Activated T-cell treated with anti-CD3 and anti-CD28 coated beads, Interleukin-2, amount 50 U/mL, for 4 hours (primary cell): ENCODE measurements around the gene UCHL3. TPM values are rescaled to one million over a fixed set of nuclear protein-coding genes. Genes with fewer than 3 reads are reported as not detected.

Source experiments
- ATAC-seq, 2 donors: fragments of 200-7000 bp; cut with Tn5 transposase; one replicate each; pipeline ENCODE4 v1.10.0; 2021
- DNase-seq: peaks from one replicate; pipeline ENCODE4 v3.0.0-alpha.2; 2020
- H3K27me3 Mint-ChIP-seq: one replicate; pipeline ENCODE4 v1.8.0; 2021; ENCODE audit warnings: low read depth, mixed read lengths
- H3K36me3 Mint-ChIP-seq: one replicate; pipeline ENCODE4 v1.8.0; 2022; ENCODE audit warnings: mixed read lengths; ENCODE audit not compliant: insufficient read depth
- H3K4me1 Mint-ChIP-seq: one replicate; pipeline ENCODE4 v1.8.0; 2021; ENCODE audit warnings: low read depth, mixed read lengths
- H3K4me3 Mint-ChIP-seq: one replicate; pipeline ENCODE4 v1.8.0; 2021; ENCODE audit warnings: mild to moderate bottlenecking, moderate library complexity, mixed read lengths
- H3K9me3 Mint-ChIP-seq: one replicate; pipeline ENCODE4 v1.8.0; 2021; ENCODE audit warnings: mixed read lengths
- total RNA-seq, 3 donors: library from RNA; stranded (reverse); gene quantifications; one replicate each; pipeline ENCODE4 v1.2.1, GENCODE V29; 2021

UCHL3 gene
- total RNA-seq, 3 donors from 2014 or later, result 48.7 to 56.6 (median 51.9) TPM

DNA sequence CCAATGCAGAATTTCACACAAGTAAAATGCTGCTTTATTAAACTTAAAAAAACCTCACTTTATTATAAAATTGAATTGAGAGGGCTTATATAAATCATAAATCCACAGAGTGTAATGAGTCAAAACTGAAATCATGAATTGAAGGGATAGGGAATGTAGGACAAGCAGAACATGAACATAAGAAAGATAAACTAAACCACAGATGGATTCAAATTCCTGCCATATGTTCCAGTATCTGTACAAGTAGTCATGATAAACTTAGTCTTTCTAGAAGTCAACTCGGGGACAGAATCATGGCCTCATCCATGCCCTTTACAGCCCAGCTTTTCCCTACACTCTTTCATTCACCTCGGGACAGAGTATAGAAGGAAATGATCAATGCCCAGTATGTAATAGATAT lies 103.1 kb downstream of the UCHL3 start:
- Mint-ChIP-seq H3K4me3 (no peak overlapping the region), H3K36me3 (peaks cover 9% of the 10 kb centered on the region), H3K27me3 (no peaks in the 10 kb centered on the region), H3K9me3 (no peaks in the 10 kb centered on the region), H3K4me1 (no peaks in the 10 kb centered on the region)
- DNase-seq (no peak), ATAC-seq (no peak)

Other genes with a start within 250 kb of the UCHL3 start
- gene TBC1D4, start 67.6 kb upstream of the UCHL3 start, total RNA-seq, result 10 to 100 TPM; 25.1 to 35.1 (median 30.0) TPM
- 10 to 100 TPM; 72.8 to 82.5 (median 74.3) TPM for gene COMMD6, start 11.9 kb upstream of the UCHL3 start, total RNA-seq
- 1 to 10 TPM; 4.2 to 5.9 (median 4.3) TPM for gene LMO7, start 86.5 kb downstream of the UCHL3 start, total RNA-seq